OCI-LY1 (cell line): Measurements from ENCODE around the gene PRKAR1A.

Experiments
- H2AFZ ChIP-seq: fragments of 200-600 bp; sonication (generic), shearing (Covaris generic); 2 replicates; pipeline ENCODE4 v1.6.0; 2014; ENCODE audit warnings: antibody characterized with exemption, mild to moderate bottlenecking, low read length
- H3F3A ChIP-seq: fragments of 200-600 bp; sonication (generic), shearing (Covaris generic); 2 replicates; pipeline ENCODE4 v1.6.0; 2014; ENCODE audit warnings: mild to moderate bottlenecking, antibody characterized with exemption, low read length, moderate library complexity; ENCODE audit not compliant: insufficient read depth
- H3K27ac ChIP-seq: fragments of 200-600 bp; sonication (generic); 2 replicates; pipeline ENCODE4 v1.5.1; 2014; ENCODE audit warnings: low read length, mixed run types, mild to moderate bottlenecking, low read depth; ENCODE audit not compliant: poor library complexity, severe bottlenecking
- H3K27me3 ChIP-seq: fragments of 200-600 bp; sonication (generic); 2 replicates; pipeline ENCODE4 v1.6.0; 2014; ENCODE audit warnings: antibody characterized with exemption, mild to moderate bottlenecking, low read length, moderate library complexity; ENCODE audit not compliant: insufficient read depth
- H3K36me3 ChIP-seq: fragments of 200-600 bp; sonication (generic); 2 replicates; pipeline ENCODE4 v1.6.1; 2014; ENCODE audit warnings: mild to moderate bottlenecking, antibody characterized with exemption, low read length, moderate library complexity, mixed read lengths; ENCODE audit not compliant: insufficient read depth
- H3K4me1 ChIP-seq: fragments of 200-600 bp; sonication (generic); 2 replicates; pipeline ENCODE4 v1.5.1; 2014; ENCODE audit warnings: mild to moderate bottlenecking, low read length, moderate library complexity; ENCODE audit not compliant: insufficient read depth, severe bottlenecking
- H3K4me2 ChIP-seq: fragments of 200-600 bp; sonication (generic), shearing (Covaris generic); 2 replicates; pipeline ENCODE4 v1.6.1; 2014; ENCODE audit warnings: low read length
- H3K4me3 ChIP-seq: fragments of 200-600 bp; sonication (generic); 2 replicates; pipeline ENCODE4 v1.5.1; 2014; ENCODE audit warnings: low read length, low read depth, mild to moderate bottlenecking, mixed read lengths; ENCODE audit not compliant: poor library complexity, severe bottlenecking
- H3K79me2 ChIP-seq: fragments of 200-600 bp; shearing (Covaris generic); 2 replicates; pipeline ENCODE4 v1.6.1; 2016; ENCODE audit warnings: mixed run types, low read length, mixed read lengths; ENCODE audit not compliant: insufficient read depth
- H3K9ac ChIP-seq: fragments of 200-600 bp; sonication (generic), shearing (Covaris generic); 2 replicates; pipeline ENCODE4 v1.6.1; 2014; ENCODE audit warnings: mild to moderate bottlenecking, low read length, mixed read lengths
- H3K9me2 ChIP-seq: fragments of 200-600 bp; sonication (generic), shearing (Covaris generic); 2 replicates; pipeline ENCODE4 v1.6.1; 2014; ENCODE audit warnings: low read depth, mild to moderate bottlenecking, low read length, mixed read lengths
- H3K9me3 ChIP-seq: fragments of 200-600 bp; shearing (Covaris generic); 2 replicates; pipeline ENCODE4 v1.6.1; 2014; ENCODE audit warnings: low read length, mixed read lengths
- H4K20me1 ChIP-seq: fragments of 200-600 bp; sonication (generic), shearing (Covaris generic); 2 replicates; pipeline ENCODE4 v1.6.0; 2016; ENCODE audit warnings: mild to moderate bottlenecking, low read length; ENCODE audit not compliant: insufficient read depth
- EZH2 ChIP-seq: fragments of 200-600 bp; sonication (generic), shearing (Covaris generic); IDR thresholded peaks from 2 replicates; pipeline ENCODE4 v1.8.0; 2017; ENCODE audit warnings: borderline replicate concordance, mixed run types, mild to moderate bottlenecking, antibody characterized with exemption, low read length, moderate library complexity, mixed read lengths
- TF ChIP-seq, protein P1 (sequence below): fragments of 200-600 bp; sonication (generic), shearing (Covaris generic); IDR thresholded peaks from 2 replicates; pipeline ENCODE4 v1.5.1; 2017; ENCODE audit warnings: mild to moderate bottlenecking, antibody characterized with exemption, low read length, moderate library complexity, mixed read lengths

PRKAR1A gene

GRCh38 chr17:68468788-68469187 is 43.4 kb upstream of the PRKAR1A start:
- 0 out of 2 replicates have a peak, but pooled peaks cover 4% of the 10 kb centered on the region for H3K9me3 ChIP-seq
- H3F3A ChIP-seq: peaks cover 5% of the 10 kb centered on the region; the same call in 1 of the 2 replicates
- peak overlapping the region; percentile 58 for H3K27ac ChIP-seq
- no peaks in the 10 kb centered on the region for H3K79me2 ChIP-seq
- no peaks in the 10 kb centered on the region for H3K9me2 ChIP-seq
- no peak overlapping the region for H3K4me3 ChIP-seq
- no peaks in the 10 kb centered on the region for H3K36me3 ChIP-seq
- H3K27me3 ChIP-seq: no peaks in the 10 kb centered on the region
- no peak overlapping the region for H3K9ac ChIP-seq
- H3K4me2 ChIP-seq: no peak overlapping the region
- TF ChIP-seq, protein P1, sequence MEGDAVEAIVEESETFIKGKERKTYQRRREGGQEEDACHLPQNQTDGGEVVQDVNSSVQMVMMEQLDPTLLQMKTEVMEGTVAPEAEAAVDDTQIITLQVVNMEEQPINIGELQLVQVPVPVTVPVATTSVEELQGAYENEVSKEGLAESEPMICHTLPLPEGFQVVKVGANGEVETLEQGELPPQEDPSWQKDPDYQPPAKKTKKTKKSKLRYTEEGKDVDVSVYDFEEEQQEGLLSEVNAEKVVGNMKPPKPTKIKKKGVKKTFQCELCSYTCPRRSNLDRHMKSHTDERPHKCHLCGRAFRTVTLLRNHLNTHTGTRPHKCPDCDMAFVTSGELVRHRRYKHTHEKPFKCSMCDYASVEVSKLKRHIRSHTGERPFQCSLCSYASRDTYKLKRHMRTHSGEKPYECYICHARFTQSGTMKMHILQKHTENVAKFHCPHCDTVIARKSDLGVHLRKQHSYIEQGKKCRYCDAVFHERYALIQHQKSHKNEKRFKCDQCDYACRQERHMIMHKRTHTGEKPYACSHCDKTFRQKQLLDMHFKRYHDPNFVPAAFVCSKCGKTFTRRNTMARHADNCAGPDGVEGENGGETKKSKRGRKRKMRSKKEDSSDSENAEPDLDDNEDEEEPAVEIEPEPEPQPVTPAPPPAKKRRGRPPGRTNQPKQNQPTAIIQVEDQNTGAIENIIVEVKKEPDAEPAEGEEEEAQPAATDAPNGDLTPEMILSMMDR: no peak
- no peak for TF ChIP-seq EZH2
- H4K20me1 ChIP-seq: no peaks in the 10 kb centered on the region
- no peak overlapping the region for H2AFZ ChIP-seq
- peaks cover 60% of the 10 kb centered on the region for H3K4me1 ChIP-seq

DNA sequence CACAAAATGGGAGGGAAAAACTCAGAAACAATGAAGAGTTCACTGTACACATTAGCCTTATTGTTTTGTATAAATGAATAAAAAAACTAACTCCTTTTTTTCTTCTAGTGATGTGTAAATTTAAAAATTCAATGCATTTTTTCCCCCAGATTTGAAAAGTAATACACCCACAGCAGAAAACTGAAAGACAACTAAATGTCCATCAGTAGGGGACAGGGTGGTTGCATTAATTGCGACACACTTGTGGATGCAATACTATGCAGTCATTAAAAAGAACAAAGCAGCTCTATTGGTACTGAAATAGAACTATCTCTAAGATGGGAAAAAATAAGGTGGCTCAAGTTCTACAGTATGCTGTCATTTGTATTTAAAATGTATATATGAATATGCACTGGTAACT is 41.3 kb upstream of the PRKAR1A start:
- Histone ChIP-seq H3K4me1 (peaks cover 74% of the 10 kb centered on the region), H3K4me2 (0 out of 2 replicates have a peak overlapping the region, but pooled peaks have one; percentile 34), H3K4me3 (no peak overlapping the region), H3K36me3 (no peaks in the 10 kb centered on the region), H4K20me1 (no peaks in the 10 kb centered on the region), H3K9me3 (0 out of 2 replicates have a peak, but pooled peaks cover 4% of the 10 kb centered on the region), H3F3A (peaks cover 5% of the 10 kb centered on the region; the same call in 1 of the 2 replicates), H3K27me3 (no peaks in the 10 kb centered on the region), H3K79me2 (no peaks in the 10 kb centered on the region), H2AFZ (0 out of 2 replicates have a peak overlapping the region, but pooled peaks have one; percentile 5), H3K9ac (peak overlapping the region; percentile 28; the same call in 1 of the 2 replicates), H3K9me2 (no peaks in the 10 kb centered on the region), H3K27ac (peak overlapping the region; percentile 85)
- no peak for TF ChIP-seq EZH2
- TF ChIP-seq, protein P1: no peak

GRCh38 chr17:68480885-68481284 is 31.3 kb upstream of the PRKAR1A start:
- Histone ChIP-seq H3F3A (no peaks in the 10 kb centered on the region), H3K9me2 (no peaks in the 10 kb centered on the region), H3K9me3 (peaks cover 13% of the 10 kb centered on the region; the same call in 1 of the 2 replicates), H3K79me2 (no peaks in the 10 kb centered on the region), H3K27ac (no peak overlapping the region), H3K9ac (no peak overlapping the region), H3K4me1 (peaks cover 22% of the 10 kb centered on the region), H3K36me3 (no peaks in the 10 kb centered on the region), H3K4me3 (no peak overlapping the region), H4K20me1 (no peaks in the 10 kb centered on the region), H3K27me3 (no peaks in the 10 kb centered on the region), H3K4me2 (no peak overlapping the region), H2AFZ (no peak overlapping the region)
- TF ChIP-seq, protein P1: no peak
- TF ChIP-seq EZH2: no peak
